Measurements from ENCODE around the gene PIP4P1. TPM values are rescaled to one million over a fixed set of nuclear protein-coding genes. Genes with fewer than 3 reads are reported as not detected.
A peak's percentile ranks its signal among the peaks of the same experiment; 100 is the strongest.
"Not testable (repeated sequence)": the region's sequence is repeated elsewhere in the genome, so short reads cannot be mapped to it uniquely, and the experiment has no call there.

PIP4P1 gene
- total and polyA plus RNA-seq, 2 experiments from 2014 or later: 20.9 to 26.4 TPM

- no peak for TF ChIP-seq ZNF462 (CRISPR knock-in tag; IDR thresholded peaks at IDR 0.05)
Measured at GRCh38 chr14:20455355-20456300, 5.6 kb downstream of the PIP4P1 start (continued).

GRCh38 chr14:20454516-20455354 lies 6.5 kb downstream of the PIP4P1 start, which contains the start of the genes APEX1 and OSGEP:
TSS of gene APEX1 (plus strand) at chr14:20455226. CDS start at chr14:20455646, 420 bp downstream.
TSS of gene OSGEP (minus strand) at chr14:20454812. CDS start at chr14:20454683, 129 bp downstream.
- Histone ChIP-seq H3K4me1 (ENCODE audit: insufficient read depth) (peaks cover 22% of the 10 kb centered on the region), H3K27ac (ENCODE audit: low read depth) (peak within 1 kb of the TSS; percentile 93), H4K20me1 (replicated peaks; ENCODE audit: insufficient read depth) (peaks cover 3% of the 10 kb centered on the region), H3K9me2 (ENCODE audit: insufficient read depth) (no peaks in the 10 kb centered on the region), H3F3A (replicated peaks; ENCODE audit: low read depth) (peaks cover 18% of the 10 kb centered on the region; the same call in 1 of the 2 replicates), H3K4me3 (peak within 1 kb of the TSS; percentile 65), H3K4me2 (peak within 1 kb of the TSS; percentile 98), H3K36me3 (ENCODE audit: insufficient read depth) (peaks cover 29% of the 10 kb centered on the region), H2AFZ (peak within 1 kb of the TSS; percentile 76; the same call in 1 of the 2 replicates), H3K27me3 (ENCODE audit: insufficient read depth) (no peaks in the 10 kb centered on the region), H3K79me2 (replicated peaks; ENCODE audit: insufficient read depth) (peaks cover 37% of the 10 kb centered on the region)
- peaks cover 4% of the 10 kb centered on the region for H3K27me3 Mint-ChIP-seq (ENCODE audit: insufficient read depth, low read depth, poor library complexity)
- peaks cover 7% of the 10 kb centered on the region for H3K4me1 Mint-ChIP-seq
- DNase-seq (ENCODE audit: low spot score) (peak; percentile 100), ATAC-seq (peak; percentile 81)
- peaks cover 23% of the 10 kb centered on the region for H3K36me3 Mint-ChIP-seq (ENCODE audit: low read depth)
- TF ChIP-seq POLR2AphosphoS5 (IDR thresholded peaks at IDR 0.05; ENCODE audit: low read depth) (peak; percentile 77), STAT1 (IDR thresholded peaks at IDR 0.05; ENCODE audit: unreplicated experiment) (no peak), CREB1 (CRISPR knock-in tag; IDR thresholded peaks at IDR 0.05; ENCODE audit: low read depth) (peak; percentile 75)
- no peaks in the 10 kb centered on the region; the same call in 2 of the 3 replicates for H3K9me3 Mint-ChIP-seq
- no peak within 1 kb of the TSS; the same call in 2 of the 3 replicates for H3K4me3 Mint-ChIP-seq
- no peak within 1 kb of the TSS for H3K27ac Mint-ChIP-seq

- Histone ChIP-seq H3K36me3 (ENCODE audit: insufficient read depth) (peaks cover 40% of the 10 kb centered on the region), H3K4me1 (ENCODE audit: insufficient read depth) (peaks cover 22% of the 10 kb centered on the region), H3K79me2 (replicated peaks; ENCODE audit: insufficient read depth) (peaks cover 37% of the 10 kb centered on the region), H3F3A (replicated peaks; ENCODE audit: low read depth) (peaks cover 15% of the 10 kb centered on the region; the same call in 1 of the 2 replicates)
- H3K36me3 Mint-ChIP-seq (ENCODE audit: low read depth): peaks cover 23% of the 10 kb centered on the region
- not testable (repeated sequence) for H3K4me1 Mint-ChIP-seq; H3K27ac Mint-ChIP-seq; H3K4me2 ChIP-seq; H2AFZ ChIP-seq; H3K9me2 ChIP-seq (ENCODE audit: insufficient read depth); H3K27me3 Mint-ChIP-seq (ENCODE audit: insufficient read depth, low read depth, poor library complexity); H3K4me3 ChIP-seq; H3K9me3 Mint-ChIP-seq; DNase-seq (ENCODE audit: low spot score); ATAC-seq; H3K27me3 ChIP-seq (ENCODE audit: insufficient read depth); H3K27ac ChIP-seq (ENCODE audit: low read depth); H4K20me1 ChIP-seq (replicated peaks; ENCODE audit: insufficient read depth)
- peak overlapping the region; percentile 61 for H3K4me3 Mint-ChIP-seq
Measured at GRCh38 chr14:20452831-20453230, 8.4 kb downstream of the PIP4P1 start.

All from GM23338 (cell line).